Testis (tissue), 2 donors: Measurements from ENCODE around the gene PHF2.

Experiments
- CTCF ChIP-seq, 3 experiments: fragments of 450-650 bp in 2 of 3; fragments of 200-600 bp in 1 of 3; sonication (generic) in 1 of 3; IDR thresholded peaks; one replicate each; pipeline ENCODE4 v1.5.1; 2016 to 2019; ENCODE audit warnings: antibody characterized with exemption in 3 of 3, mild to moderate bottlenecking in 2 of 3, moderate library complexity in 1 of 3
- POLR2A ChIP-seq: fragments of 450-650 bp; IDR thresholded peaks from one replicate; pipeline ENCODE4 v1.6.1; 2017; ENCODE audit warnings: antibody characterized with exemption, mild to moderate bottlenecking, moderate library complexity

DNA sequence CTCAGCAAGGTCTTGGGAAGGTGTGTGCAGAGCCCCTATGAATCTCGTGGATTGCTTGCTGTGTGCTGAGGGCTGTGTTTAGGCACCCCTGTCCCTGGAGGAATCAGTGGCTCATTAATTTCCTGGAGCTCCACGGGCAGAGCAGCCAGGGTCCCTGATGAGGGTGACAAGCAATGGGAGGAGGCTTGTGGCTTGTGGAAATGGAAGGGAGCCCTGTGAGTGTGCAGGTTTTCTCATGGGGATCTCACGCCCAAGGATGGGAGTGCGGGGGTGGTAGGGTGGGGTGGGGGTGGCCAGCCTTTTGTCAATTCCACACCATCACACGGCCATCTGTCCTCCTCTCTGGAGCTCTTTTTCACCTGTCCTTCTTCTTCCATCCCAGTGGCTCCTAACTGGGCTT lies 25.3 kb downstream of the PHF2 start:
- no peak for TF ChIP-seq CTCF (IDR thresholded peaks at IDR 0.05)
- TF ChIP-seq POLR2A = no peak
